OCI-LY7 (cell line): ENCODE measurements around the gene ABCA4. TPM values are rescaled to one million over a fixed set of nuclear protein-coding genes. Genes with fewer than 3 reads are reported as not detected.
A peak's percentile ranks its signal among the peaks of the same experiment; 100 is the strongest.

Experiments
- BruUV-seq: library from RNA; stranded (reverse); fragments of 400-500 nt; replicated peaks from 2 replicates; lab custom pipeline; 2021; lab: Mats Ljungman, UMichigan
- CTCF ChIA-PET: fragments of 300-600 bp; sonication (Branson Sonifier 250); formaldehyde crosslinking; loops from one replicate; lab custom pipeline; 2022; ENCODE audit warnings: antibody characterized with exemption; ENCODE audit not compliant: unreplicated experiment; lab: Charles Lee
- POLR2A ChIA-PET: fragments of 300-600 bp; sonication (Branson Sonifier 250); formaldehyde crosslinking; loops from one replicate; lab custom pipeline; 2022; ENCODE audit warnings: antibody characterized with exemption; lab: Charles Lee
- DNase-seq: peaks from one replicate; pipeline ENCODE4 v3.0.0-alpha.2; 2015; ENCODE audit warnings: low spot score
- H2AFZ ChIP-seq: fragments of 200-600 bp; sonication (generic), shearing (Covaris generic); 2 replicates; pipeline ENCODE4 v1.6.1; 2014; ENCODE audit warnings: mild to moderate bottlenecking, antibody characterized with exemption, low read length, moderate library complexity
- H3K27ac ChIP-seq: fragments of 200-600 bp; sonication (generic); 2 replicates; pipeline ENCODE4 v1.5.1; 2014; ENCODE audit warnings: mixed run types, low read depth, mild to moderate bottlenecking, moderate library complexity, low read length, inconsistent platforms; ENCODE audit not compliant: poor library complexity, severe bottlenecking
- H3K36me3 ChIP-seq: fragments of 200-600 bp; sonication (generic); 2 replicates; pipeline ENCODE4 v1.6.1; 2014; ENCODE audit warnings: mild to moderate bottlenecking, antibody characterized with exemption, low read length, moderate library complexity, mixed read lengths; ENCODE audit not compliant: insufficient read depth
- H3K4me1 ChIP-seq: fragments of 200-600 bp; sonication (generic); 2 replicates; pipeline ENCODE4 v1.5.1; 2014; ENCODE audit warnings: mild to moderate bottlenecking, low read length; ENCODE audit not compliant: insufficient read depth, poor library complexity, severe bottlenecking
- H3K4me2 ChIP-seq: fragments of 200-600 bp; sonication (generic); 2 replicates; pipeline ENCODE4 v1.6.1; 2014; ENCODE audit warnings: mild to moderate bottlenecking, low read length
- H3K4me3 ChIP-seq: fragments of 200-600 bp; sonication (generic); 2 replicates; pipeline ENCODE4 v1.5.1; 2014; ENCODE audit warnings: mild to moderate bottlenecking, low read depth, low read length; ENCODE audit not compliant: poor library complexity, severe bottlenecking
- H3K79me2 ChIP-seq: fragments of 200-600 bp; sonication (generic); 2 replicates; pipeline ENCODE4 v1.6.1; 2016; ENCODE audit warnings: low read depth, mild to moderate bottlenecking, low read length, moderate library complexity, mixed read lengths; ENCODE audit not compliant: insufficient read depth
- H3K9me2 ChIP-seq: fragments of 200-600 bp; sonication (generic); 2 replicates; pipeline ENCODE4 v1.6.1; 2016; ENCODE audit warnings: mild to moderate bottlenecking, low read length, mixed read lengths; ENCODE audit not compliant: insufficient read depth
- H3K9me3 ChIP-seq: fragments of 200-600 bp; sonication (generic); 2 replicates; pipeline ENCODE4 v1.6.1; 2014; ENCODE audit warnings: mild to moderate bottlenecking, mixed run types, low read length, mixed read lengths
- H4K20me1 ChIP-seq: fragments of 200-600 bp; sonication (generic); 2 replicates; pipeline ENCODE4 v1.6.1; 2014; ENCODE audit warnings: mild to moderate bottlenecking, antibody characterized with exemption, low read length, moderate library complexity, mixed read lengths; ENCODE audit not compliant: insufficient read depth
- EZH2phosphoT487 ChIP-seq: fragments of 200-600 bp; sonication (generic); IDR thresholded peaks from 2 replicates; pipeline ENCODE4 v1.6.1; 2018; ENCODE audit warnings: low read depth, borderline replicate concordance, mild to moderate bottlenecking, mixed run types, antibody characterized with exemption, low read length, moderate library complexity, mixed read lengths
- intact Hi-C: fragments of 100-400 bp; cut with micrococcal nuclease; formaldehyde crosslinking; loops from one replicate; pipeline ENCODE4 v1.10.0; 2022; ENCODE audit not compliant: unreplicated experiment
- total RNA-seq, 2 experiments: library from RNA; depleted of rRNA in 1 of 2; stranded (reverse); fragments of >200 nt in 1 of 2; shearing (Covaris generic) in 1 of 2; gene quantifications; 2 replicates each; pipeline ENCODE4 v1.2.3, GENCODE V29; 2014 to 2022
- TF ChIP-seq, protein P1 (sequence below): fragments of 200-600 bp; sonication (generic); conservative IDR thresholded peaks from 2 replicates; pipeline ENCODE4 v1.5.1; 2014; ENCODE audit warnings: mild to moderate bottlenecking, antibody characterized with exemption, low read length, moderate library complexity, mixed read lengths

ABCA4 gene
- total RNA-seq, 2 experiments from 2014 or later, result not detected

DNA sequence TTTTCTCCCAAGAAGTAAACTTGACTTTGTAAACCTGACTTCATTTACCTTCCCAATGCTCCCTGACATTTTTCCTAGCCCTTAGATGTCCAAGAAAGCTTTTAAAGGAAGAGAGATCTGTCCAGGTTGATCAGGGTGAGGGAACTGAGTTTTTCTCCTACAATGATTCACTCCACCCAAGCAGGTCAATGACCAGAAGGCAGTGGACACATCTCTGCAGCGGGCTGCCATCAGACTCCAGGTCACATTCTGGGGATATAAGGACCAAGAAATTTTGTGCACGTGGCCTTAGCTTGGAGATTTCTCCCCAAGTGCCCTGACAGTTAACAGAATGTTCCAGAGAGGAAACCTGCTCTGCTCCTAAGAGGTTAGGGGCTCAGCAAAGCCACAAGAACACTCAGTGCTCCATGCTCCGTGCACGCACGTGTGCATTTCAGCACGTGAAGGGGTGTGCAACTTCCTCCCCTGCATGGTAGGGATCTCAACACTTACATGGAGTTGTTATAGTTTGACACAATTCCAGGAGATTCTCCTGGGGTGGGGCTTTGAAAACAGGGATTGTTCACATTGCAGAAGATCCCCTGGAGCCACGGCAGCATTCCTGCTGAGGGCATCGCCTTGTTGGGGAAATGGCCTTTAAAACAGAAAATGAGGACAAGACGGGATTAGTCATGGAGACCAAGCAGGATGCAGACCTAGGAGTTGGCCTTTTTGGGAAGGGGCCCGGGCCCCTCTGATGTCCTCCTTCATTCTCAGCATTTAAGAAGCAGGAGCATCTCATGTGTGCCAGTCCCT, 9.8 kb downstream of the ABCA4 start:
- intact Hi-C loops, result no loop called here
- no TSS peak for BruUV-seq
- Histone ChIP-seq H3K9me2 (no peaks in the 10 kb centered on the region), H3K79me2 (no peaks in the 10 kb centered on the region), H2AFZ (no peak overlapping the region), H3K27ac (no peak overlapping the region), H3K4me2 (peak overlapping the region; percentile 28; the same call in 1 of the 2 replicates), H3K4me3 (no peak overlapping the region), H4K20me1 (no peaks in the 10 kb centered on the region), H3K4me1 (peaks cover 12% of the 10 kb centered on the region), H3K9me3 (no peaks in the 10 kb centered on the region), H3K36me3 (no peaks in the 10 kb centered on the region)
- ChIA-PET CTCF (no interaction called here), POLR2A (no interaction called here)
- no peak for DNase-seq
- no peak for TF ChIP-seq EZH2phosphoT487
- TF ChIP-seq, protein P1, sequence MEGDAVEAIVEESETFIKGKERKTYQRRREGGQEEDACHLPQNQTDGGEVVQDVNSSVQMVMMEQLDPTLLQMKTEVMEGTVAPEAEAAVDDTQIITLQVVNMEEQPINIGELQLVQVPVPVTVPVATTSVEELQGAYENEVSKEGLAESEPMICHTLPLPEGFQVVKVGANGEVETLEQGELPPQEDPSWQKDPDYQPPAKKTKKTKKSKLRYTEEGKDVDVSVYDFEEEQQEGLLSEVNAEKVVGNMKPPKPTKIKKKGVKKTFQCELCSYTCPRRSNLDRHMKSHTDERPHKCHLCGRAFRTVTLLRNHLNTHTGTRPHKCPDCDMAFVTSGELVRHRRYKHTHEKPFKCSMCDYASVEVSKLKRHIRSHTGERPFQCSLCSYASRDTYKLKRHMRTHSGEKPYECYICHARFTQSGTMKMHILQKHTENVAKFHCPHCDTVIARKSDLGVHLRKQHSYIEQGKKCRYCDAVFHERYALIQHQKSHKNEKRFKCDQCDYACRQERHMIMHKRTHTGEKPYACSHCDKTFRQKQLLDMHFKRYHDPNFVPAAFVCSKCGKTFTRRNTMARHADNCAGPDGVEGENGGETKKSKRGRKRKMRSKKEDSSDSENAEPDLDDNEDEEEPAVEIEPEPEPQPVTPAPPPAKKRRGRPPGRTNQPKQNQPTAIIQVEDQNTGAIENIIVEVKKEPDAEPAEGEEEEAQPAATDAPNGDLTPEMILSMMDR, result no peak

DNA sequence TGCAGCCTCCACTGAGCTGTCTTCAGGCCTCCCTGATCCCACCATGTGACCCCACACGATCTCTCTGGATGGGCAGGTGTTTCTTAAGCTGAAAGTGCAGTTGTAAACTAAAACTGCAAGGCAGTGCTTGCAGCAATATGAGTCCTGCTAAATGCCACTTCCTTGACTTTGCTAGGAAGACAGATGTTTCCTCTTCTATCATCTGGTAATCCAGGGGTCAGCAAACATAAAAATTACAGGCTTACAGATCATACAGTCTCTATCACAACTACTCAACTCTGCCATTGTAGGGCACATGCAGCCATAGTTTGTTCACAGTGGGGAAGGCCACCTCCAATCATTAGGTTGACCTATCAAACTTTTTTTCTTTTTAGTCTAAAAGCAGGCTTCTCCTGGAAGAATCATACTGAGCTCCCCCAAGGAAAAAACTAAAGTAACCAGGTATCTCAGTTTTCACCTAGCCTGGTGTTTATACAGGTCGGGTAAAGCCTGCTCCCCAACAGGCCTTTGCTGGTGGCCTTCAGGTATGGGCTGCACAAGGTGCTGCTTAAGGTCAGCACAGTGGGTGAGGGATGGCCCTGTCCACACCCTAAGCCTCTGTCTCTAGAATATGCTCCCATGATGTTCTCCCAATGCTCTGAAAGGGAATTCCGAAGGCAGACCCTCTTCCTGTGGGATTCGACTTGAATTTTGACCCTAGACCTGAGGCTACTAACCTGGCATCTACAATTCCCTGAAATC, 10.8 kb downstream of the ABCA4 start:
- CTCF ChIA-PET, result no interaction called here
- POLR2A ChIA-PET, result no interaction called here
- H3K4me1 ChIP-seq, result peaks cover 12% of the 10 kb centered on the region

More for the DNA sequence above, 10.8 kb downstream of the ABCA4 start:
- intact Hi-C loops, result no loop called here
- BruUV-seq, result no TSS peak
- no peaks in the 10 kb centered on the region for H3K36me3 ChIP-seq
- no peak overlapping the region for H2AFZ ChIP-seq
- no peaks in the 10 kb centered on the region for H4K20me1 ChIP-seq
- no peak overlapping the region for H3K27ac ChIP-seq
- H3K4me3 ChIP-seq, result no peak overlapping the region
- H3K79me2 ChIP-seq, result no peaks in the 10 kb centered on the region
- no peak overlapping the region for H3K4me2 ChIP-seq
- H3K9me2 ChIP-seq, result no peaks in the 10 kb centered on the region
- no peaks in the 10 kb centered on the region for H3K9me3 ChIP-seq
- no peak for DNase-seq
- TF ChIP-seq EZH2phosphoT487, result no peak
- TF ChIP-seq, protein P1, result no peak
